Fibroblast of peridontal ligament (primary cell): ENCODE data around the gene CFAP298.
"Not testable (repeated sequence)": the region's sequence is repeated elsewhere in the genome, so short reads cannot be mapped to it uniquely, and the experiment has no call there.

Experiments used
- DNase-seq: peaks from one replicate; pipeline ENCODE4 v3.0.0-alpha.2; 2010; ENCODE audit errors: extremely low read depth

Gene CFAP298

DNA sequence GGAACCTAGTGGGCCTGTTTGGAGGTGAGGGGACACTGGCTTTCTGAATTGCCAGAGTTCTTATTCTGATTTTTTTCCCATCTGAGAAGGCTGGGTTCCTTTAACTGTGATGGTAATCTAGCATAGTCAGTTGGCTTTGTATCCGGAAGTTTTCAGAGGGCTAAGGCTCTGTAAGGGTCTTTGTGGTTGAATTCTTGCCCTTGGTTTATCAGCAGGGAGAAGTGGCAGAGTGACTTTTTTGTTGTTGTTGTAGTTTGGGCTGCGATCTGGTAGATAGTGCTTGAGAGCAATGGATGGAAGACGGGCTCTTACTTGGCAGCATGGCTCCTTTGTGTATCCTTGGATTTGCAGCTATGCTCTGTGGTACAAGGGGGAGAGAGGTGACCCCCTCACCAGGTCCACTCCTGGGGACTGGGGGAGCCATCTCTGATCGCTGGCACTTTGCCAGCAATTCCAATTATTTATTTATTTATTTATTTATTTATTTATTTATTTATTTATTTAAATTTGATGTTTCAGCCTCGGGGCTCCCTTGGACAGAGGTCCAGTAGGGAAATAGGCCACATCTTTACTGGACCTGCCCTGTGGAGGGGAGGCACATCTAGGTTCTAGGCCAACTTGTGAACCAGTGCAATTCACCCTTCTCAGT, 45.3 kb downstream of the CFAP298 start:
- no peak for DNase-seq

DNA sequence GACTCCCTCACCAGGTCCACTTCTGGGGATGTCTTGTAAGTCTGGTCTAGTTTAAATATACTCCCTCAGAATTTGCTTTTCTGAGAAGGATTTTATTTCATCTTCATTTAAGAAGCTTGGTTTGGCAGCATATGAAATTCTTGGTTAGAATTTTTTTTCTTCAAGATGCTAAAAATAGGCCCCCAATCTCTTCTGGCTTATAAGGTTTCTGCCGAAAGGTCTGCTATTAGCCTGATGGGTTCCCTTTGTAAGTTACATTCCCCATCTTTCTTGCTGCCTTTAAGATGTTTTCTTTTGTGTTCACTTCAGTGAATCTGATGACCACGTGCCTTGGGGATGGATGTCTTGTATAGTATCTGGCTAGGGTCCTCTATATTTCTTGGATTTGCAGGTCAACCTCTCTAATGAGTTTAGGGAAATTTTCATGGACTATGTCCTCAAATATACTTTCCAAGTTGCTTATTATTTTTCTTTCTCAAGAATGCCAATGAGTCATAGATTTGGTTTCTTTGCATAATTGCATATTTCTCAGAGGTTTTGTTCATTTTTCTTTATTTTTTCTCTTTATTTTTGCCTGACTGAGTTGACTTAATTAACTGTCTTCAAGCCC, 46.2 kb downstream of the CFAP298 start:
- peak; percentile 79 for DNase-seq

DNA sequence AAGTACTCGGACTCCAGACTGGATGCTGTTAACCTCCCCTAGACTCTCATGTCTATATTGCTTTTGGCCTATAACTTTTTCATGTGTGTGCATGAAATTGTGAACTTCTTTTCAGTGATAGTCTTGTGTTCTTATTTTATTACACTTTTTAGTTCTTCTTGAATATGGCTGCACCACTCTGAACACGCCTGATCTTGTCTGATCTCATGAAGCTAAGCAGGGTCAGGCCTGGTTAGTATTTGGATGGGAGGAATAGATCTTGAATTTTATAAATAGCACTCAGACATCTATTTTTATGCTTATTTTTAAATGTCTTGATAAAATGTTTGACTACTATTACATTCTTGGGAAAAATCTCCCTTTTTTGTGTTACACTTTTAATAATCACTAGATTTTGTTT, 49.3 kb downstream of the CFAP298 start:
- no peak for DNase-seq

DNA sequence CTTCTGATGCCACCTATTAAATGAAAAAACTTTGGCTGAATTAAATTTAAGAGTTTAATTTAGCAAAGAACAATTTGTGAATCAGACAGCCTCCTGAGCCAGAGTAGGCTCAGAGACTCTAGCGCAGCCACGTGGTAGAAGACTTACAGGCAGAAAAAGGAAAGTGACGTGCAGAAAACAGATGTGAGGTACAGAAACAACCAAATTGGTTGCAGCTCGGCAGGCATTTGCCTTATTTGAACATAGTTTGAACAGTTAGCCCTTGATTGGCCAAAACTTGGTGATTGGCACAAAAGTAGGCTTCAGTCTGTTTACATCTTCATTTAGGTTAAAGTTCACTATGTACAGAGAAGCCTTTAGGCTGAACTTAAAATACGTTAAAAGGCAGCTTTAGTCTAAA, 49.8 kb downstream of the CFAP298 start:
- peak; percentile 96 for DNase-seq

DNA sequence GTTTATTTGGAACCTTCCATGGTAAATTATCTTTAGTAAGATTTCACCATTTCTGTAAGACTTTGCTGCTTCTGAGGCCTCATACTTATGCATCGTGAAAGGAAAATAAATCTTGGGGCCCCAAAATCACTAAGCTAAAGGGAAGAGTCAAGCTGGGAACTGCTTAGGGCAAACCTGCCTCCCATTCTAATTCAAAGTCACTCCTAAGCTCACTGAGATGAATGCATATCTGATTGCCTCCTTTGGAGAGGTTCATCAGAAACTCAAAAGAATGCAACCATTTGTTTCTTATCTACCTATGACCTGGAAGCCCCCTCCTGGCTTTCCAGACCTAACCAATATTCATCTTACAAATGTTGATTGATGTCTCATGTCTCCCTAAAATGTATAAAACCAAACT, 50.7 kb downstream of the CFAP298 start:
- DNase-seq, result not testable (repeated sequence)

DNA sequence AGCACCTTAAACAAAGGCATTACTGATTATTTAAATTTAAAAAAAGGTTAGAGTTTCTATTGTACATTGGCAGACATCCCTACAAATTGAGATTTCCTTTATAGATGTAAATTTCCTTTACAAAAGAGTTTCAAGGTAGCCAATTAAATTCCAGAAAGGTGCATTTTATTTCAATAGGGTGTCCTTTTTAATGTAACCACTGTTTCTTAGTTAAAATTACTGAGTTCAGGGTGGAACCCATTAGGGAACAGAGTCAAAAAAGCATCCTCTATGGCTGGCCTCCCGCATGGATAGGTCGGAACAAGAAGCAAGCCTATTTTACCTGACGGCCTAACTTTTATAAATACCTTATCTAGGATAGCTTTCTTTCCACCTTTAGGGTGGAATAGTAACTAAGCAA, 51.3 kb downstream of the CFAP298 start:
- no peak for DNase-seq

DNA sequence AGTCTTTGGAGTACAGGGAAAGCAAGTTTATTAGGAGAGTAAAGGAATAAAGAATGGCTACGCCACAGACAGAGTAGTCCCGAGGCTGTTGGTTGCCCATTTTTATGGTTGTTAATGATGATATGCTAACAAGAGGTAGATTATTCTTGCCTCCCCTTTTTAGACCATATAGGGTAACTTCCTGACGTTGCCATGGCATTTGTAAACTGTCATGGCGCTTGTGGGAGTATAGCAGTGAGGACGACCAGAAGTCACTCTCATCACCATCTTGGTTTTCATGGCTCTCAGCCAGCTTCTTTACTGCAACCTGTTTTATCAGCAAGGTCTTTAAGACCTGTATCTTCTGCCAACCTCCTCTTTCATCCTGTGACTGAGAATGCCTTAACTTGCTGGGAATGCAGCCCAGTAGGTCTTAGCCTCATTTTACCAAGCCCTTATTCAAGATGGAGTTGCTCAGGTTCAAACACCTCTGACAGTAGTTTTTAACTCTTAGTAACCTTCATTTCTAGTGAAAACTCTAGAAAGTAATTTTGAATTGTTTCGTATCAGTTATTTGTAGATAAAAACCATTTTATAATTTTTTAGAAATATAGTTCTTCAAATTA, 53.1 kb downstream of the CFAP298 start:
- DNase-seq, result no peak

DNA sequence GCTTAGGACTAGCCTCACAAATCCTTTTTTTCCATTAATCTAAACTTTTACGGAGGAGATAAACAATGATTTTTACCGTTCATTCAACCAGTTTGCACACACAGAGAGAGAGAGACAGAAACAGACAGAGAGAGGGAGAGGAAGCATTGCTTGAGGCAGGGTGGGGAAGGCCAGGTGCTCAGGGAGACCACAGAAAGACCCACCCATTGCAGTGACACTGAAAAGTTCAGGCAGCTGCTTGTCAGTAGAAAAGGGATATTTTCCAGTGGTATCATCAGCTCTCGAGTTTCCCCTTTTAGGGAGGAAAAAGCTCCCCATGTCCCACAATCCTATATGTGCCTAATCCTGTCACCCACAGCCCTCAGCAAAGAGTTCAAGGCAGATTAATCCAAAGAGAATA, 54.1 kb downstream of the CFAP298 start:
- DNase-seq, result no peak

DNA sequence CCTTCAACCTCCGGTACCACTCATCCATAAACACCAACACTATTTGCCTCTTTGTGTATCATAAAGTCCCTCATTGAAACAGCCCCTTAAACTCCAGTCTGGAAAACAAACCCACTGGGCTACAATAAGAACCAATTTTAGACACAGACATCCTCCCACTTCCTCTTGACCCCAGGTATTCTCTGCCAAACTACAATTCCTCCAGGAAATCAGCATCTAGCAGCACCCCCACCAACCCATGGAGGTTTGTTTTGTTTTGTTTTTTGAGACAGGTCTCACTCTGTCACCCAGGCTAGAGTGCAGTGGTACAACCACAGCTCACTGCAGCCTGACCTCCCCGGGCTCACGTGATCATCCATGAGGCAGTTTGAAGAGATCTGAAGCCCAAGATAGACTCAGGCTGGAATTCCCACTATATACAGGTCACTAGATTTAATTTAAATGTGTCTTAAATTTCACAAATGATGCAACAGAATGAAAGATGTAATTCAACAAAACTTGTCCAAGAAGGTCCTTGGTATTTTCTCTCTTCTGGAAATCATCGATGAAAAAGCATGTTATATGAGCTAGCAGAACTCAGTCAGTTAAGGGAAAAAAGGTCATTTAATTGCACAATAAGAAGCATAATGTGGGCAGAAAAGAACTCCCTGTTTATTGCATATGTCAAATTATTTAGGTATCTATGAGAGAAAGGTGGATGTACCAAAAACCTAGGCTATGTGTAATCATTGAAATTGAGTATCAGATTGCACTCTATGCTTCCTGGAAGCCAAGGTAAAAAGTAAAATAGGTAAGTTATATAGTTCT, 57.1 kb downstream of the CFAP298 start:
- DNase-seq, result peak; percentile 82

DNA sequence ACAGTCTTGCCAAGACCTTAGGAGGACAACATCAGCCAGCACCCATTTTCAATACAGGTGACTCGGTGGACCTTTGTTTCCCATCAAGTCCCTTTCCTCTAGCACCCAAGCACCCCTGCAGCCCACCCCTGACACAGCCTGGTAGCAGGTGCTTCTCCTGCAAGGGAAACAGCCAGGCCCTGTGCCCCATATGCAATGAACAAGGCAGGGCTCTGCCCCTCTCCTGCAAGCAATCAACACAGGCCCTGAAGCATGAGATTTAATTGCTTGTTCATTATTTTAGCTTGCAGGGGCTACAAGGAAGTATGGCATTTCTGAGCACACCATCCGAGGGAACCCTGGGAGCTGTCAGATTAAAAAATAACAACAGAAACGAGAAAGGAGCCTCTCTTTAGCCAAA, 62.3 kb downstream of the CFAP298 start:
- no peak for DNase-seq

DNA sequence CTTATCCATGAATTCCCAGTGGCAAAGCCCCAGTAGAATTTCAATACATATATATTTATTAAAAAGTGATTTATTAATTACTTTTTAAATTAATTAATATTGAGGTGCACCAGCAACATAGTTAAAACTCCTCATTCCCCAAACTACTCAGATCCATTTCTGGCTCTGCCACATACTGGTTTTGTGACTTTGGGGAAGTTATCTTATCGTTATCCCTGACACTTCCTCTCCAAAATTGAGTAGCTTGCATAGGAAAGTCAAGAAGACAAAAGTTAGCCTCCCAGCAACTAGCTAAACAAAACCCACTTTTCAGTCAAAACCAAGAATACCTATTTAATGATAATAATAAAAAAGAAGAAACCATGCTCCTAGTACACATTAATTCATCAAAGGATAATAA, 62.7 kb downstream of the CFAP298 start:
- no peak for DNase-seq
